Mesothelial cell of epicardium (in vitro differentiated cells): Measurements from ENCODE around the gene ABCA7. TPM values are rescaled to one million over a fixed set of nuclear protein-coding genes. Genes with fewer than 3 reads are reported as not detected.

Experiments
- DNase-seq, 2 experiments: peaks; one replicate each; pipeline ENCODE4 v3.0.0; 2021; ENCODE audit warnings: low spot score in 2 of 2; ENCODE audit not compliant: unreplicated experiment in 2 of 2
- H3K27ac Mint-ChIP-seq: 2 replicates; pipeline ENCODE4 v1.8.0; 2021; ENCODE audit warnings: mixed read lengths
- H3K27me3 Mint-ChIP-seq: 2 replicates; pipeline ENCODE4 v1.8.0; 2021; ENCODE audit warnings: low read depth, mixed read lengths
- H3K36me3 Mint-ChIP-seq: 2 replicates; pipeline ENCODE4 v1.8.0; 2021; ENCODE audit warnings: mixed read lengths
- H3K4me1 Mint-ChIP-seq: 2 replicates; pipeline ENCODE4 v1.8.0; 2021; ENCODE audit warnings: mixed read lengths
- H3K4me3 Mint-ChIP-seq: 2 replicates; pipeline ENCODE4 v1.8.0; 2021; ENCODE audit warnings: mild to moderate bottlenecking, moderate library complexity, mixed read lengths
- H3K9me3 Mint-ChIP-seq: 2 replicates; pipeline ENCODE4 v1.8.0; 2021; ENCODE audit warnings: mixed read lengths
- total RNA-seq: library from RNA; stranded (reverse); gene quantifications from 3 replicates; pipeline ENCODE4 v1.2.1, GENCODE V29; 2021
- TF ChIP-seq, protein P1 (sequence below): fragments of 200-600 bp; sonication (generic); IDR thresholded peaks from one replicate; pipeline ENCODE4 v1.5.0; 2021; ENCODE audit warnings: antibody characterized with exemption; ENCODE audit not compliant: unreplicated experiment

Gene ABCA7
- total RNA-seq, 1 donor from 2014 or later = 22.5 TPM

GRCh38 chr19:1000591-1001537, 39.0 kb upstream of the ABCA7 start:
- TF ChIP-seq, protein P1, sequence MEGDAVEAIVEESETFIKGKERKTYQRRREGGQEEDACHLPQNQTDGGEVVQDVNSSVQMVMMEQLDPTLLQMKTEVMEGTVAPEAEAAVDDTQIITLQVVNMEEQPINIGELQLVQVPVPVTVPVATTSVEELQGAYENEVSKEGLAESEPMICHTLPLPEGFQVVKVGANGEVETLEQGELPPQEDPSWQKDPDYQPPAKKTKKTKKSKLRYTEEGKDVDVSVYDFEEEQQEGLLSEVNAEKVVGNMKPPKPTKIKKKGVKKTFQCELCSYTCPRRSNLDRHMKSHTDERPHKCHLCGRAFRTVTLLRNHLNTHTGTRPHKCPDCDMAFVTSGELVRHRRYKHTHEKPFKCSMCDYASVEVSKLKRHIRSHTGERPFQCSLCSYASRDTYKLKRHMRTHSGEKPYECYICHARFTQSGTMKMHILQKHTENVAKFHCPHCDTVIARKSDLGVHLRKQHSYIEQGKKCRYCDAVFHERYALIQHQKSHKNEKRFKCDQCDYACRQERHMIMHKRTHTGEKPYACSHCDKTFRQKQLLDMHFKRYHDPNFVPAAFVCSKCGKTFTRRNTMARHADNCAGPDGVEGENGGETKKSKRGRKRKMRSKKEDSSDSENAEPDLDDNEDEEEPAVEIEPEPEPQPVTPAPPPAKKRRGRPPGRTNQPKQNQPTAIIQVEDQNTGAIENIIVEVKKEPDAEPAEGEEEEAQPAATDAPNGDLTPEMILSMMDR = no peak
- H3K4me1 Mint-ChIP-seq = peaks cover 14% of the 10 kb centered on the region
- H3K4me3 Mint-ChIP-seq = peak overlapping the region; percentile 43
- H3K27me3 Mint-ChIP-seq = peaks cover 69% of the 10 kb centered on the region
- H3K9me3 Mint-ChIP-seq = no peaks in the 10 kb centered on the region
- no peak overlapping the region for H3K27ac Mint-ChIP-seq
- H3K36me3 Mint-ChIP-seq = no peaks in the 10 kb centered on the region
- DNase-seq = no peak

DNA sequence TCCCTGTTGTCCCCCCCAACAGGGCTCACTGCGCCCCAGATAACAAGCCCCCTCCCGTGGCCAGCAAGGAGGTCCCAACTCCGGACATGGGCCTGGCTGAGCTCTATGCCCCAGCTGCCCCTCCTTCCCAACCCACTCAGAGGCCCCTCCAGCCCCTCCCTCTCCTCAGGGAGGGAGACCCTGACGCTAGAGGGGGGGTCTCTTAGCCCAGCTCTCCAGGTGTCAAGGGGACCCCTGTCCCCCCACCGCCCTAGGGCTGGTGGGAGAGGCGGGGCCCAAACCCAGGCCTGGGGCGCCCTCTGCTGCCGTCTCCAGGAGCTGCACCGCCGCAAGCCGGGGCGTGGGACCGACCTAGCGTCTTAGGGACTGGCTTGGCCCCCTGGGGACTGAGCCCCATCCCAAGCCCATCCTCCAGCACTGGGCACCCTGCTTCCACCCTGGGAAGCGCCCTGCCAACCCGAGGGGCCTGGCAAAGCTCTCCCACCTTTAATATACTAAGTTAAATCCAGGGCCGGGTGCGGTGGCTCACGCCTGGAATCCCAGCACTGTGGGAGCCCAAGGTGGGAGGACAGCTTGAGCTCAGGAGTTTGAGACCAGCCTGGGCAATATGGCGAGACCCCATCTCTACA, 38.3 kb upstream of the ABCA7 start:
- Mint-ChIP-seq H3K9me3 (no peaks in the 10 kb centered on the region), H3K4me1 (peaks cover 9% of the 10 kb centered on the region), H3K4me3 (peak overlapping the region; percentile 36), H3K27me3 (peaks cover 61% of the 10 kb centered on the region), H3K36me3 (peaks cover 2% of the 10 kb centered on the region), H3K27ac (no peak overlapping the region)
- DNase-seq = peak in 1 of 2 experiments; percentile 83
- TF ChIP-seq, protein P1 = peak; percentile 83

GRCh38 chr19:1002600-1002999, 37.3 kb upstream of the ABCA7 start:
- Mint-ChIP-seq H3K9me3 (no peaks in the 10 kb centered on the region), H3K27me3 (peaks cover 52% of the 10 kb centered on the region), H3K27ac (no peak overlapping the region), H3K36me3 (peaks cover 7% of the 10 kb centered on the region), H3K4me3 (no peak overlapping the region), H3K4me1 (peaks cover 8% of the 10 kb centered on the region)
- TF ChIP-seq, protein P1 = no peak
- DNase-seq = no peak

GRCh38 chr19:1003283-1003682, 36.6 kb upstream of the ABCA7 start:
- H3K36me3 Mint-ChIP-seq = peaks cover 7% of the 10 kb centered on the region
- TF ChIP-seq, protein P1 = no peak
- H3K9me3 Mint-ChIP-seq = no peaks in the 10 kb centered on the region
- no peak overlapping the region for H3K27ac Mint-ChIP-seq
- H3K4me1 Mint-ChIP-seq = peaks cover 8% of the 10 kb centered on the region
- no peak overlapping the region for H3K4me3 Mint-ChIP-seq
- H3K27me3 Mint-ChIP-seq = peaks cover 45% of the 10 kb centered on the region
- no peak for DNase-seq

DNA sequence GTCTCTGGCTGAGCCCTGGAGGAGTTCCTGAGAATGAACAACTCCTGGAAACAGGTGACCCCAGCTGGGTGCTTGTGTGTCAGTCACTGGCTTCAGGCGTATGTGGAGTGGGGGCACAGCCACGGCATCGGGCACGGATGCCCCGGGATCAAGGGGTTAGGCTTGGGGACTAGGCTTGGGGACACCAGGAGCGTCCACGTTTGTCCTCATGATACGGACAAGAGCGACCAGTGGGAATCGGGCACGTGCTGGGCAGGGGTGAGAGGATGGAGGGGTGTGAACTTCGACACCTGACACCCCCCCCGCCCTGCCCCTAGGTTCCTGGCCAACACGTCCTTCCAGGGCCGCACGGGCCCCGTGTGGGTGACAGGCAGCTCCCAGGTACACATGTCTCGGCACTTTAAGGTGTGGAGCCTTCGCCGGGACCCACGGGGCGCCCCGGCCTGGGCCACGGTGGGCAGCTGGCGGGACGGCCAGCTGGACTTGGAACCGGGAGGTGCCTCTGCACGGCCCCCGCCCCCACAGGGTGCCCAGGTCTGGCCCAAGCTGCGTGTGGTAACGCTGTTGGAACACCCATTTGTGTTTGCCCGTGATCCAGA, 35.6 kb upstream of the ABCA7 start:
- no peak overlapping the region for H3K4me3 Mint-ChIP-seq
- H3K27me3 Mint-ChIP-seq = peaks cover 36% of the 10 kb centered on the region
- peaks cover 4% of the 10 kb centered on the region for H3K4me1 Mint-ChIP-seq
- H3K9me3 Mint-ChIP-seq = no peaks in the 10 kb centered on the region
- DNase-seq = no peak
- no peak overlapping the region for H3K27ac Mint-ChIP-seq
- peaks cover 7% of the 10 kb centered on the region for H3K36me3 Mint-ChIP-seq
- TF ChIP-seq, protein P1 = no peak
